ENCODE data around the gene MYBPC3. TPM values are rescaled to one million over a fixed set of nuclear protein-coding genes. Genes with fewer than 3 reads are reported as not detected.

Gene MYBPC3
- total and polyA plus RNA-seq, 2 experiments from 2014 or later = not detected

DNA sequence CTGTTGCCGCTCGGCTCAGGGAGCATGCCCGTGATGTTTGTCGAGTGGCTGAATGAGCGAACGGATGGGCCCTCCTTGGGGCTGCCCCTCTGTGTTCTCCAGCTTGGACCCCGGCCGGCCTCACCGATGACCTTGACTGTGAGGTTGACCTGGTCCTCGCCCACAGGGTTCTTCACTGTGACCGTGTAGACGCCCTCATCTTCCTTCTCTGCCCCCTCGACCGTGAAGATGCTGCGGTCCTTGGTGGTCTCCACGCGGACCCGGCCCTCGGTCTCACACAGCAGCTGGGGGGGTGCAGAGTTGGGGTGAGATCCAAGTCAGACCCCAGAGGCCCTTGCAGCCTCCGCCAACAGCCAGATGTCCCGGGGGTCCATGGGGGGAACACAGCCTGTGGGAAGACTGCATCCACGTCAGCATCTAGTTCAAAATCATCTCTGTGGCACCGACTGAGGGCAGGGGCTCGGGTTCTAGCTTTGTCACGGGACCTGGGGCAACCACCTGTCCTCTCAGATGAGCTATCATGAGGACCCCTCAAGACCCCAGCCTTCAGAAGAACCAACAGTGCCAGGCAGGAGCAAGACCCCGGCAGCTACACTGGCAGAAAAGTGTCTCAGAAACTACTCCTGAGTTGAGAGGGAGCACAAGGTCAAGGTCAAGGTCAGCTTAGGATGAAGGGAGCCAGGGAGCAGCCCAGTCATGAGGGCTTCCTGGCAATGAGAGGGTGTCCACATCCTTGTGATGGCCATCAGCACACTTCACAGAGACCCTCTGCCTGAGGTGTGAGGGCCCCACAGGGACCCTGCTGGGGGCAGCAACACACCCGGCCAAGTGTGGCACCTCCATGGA is 13.9 kb downstream of the MYBPC3 start (continued):
- TF ChIP-seq JUNB (IDR thresholded peaks at IDR 0.05; ENCODE audit: unreplicated experiment) = no peak
- TF ChIP-seq, protein P1, sequence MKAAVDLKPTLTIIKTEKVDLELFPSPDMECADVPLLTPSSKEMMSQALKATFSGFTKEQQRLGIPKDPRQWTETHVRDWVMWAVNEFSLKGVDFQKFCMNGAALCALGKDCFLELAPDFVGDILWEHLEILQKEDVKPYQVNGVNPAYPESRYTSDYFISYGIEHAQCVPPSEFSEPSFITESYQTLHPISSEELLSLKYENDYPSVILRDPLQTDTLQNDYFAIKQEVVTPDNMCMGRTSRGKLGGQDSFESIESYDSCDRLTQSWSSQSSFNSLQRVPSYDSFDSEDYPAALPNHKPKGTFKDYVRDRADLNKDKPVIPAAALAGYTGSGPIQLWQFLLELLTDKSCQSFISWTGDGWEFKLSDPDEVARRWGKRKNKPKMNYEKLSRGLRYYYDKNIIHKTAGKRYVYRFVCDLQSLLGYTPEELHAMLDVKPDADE (IDR thresholded peaks at IDR 0.05) = no peak

GRCh38 chr11:47337229-47337924 is 15.1 kb downstream of the MYBPC3 start:
- Histone ChIP-seq H3F3A (replicated peaks; ENCODE audit: low read depth) (no peaks in the 10 kb centered on the region), H3K27me3 (ENCODE audit: insufficient read depth) (no peaks in the 10 kb centered on the region), H3K4me2 (no peak overlapping the region), H3K4me3 (no peak overlapping the region), H3K79me2 (replicated peaks; ENCODE audit: insufficient read depth) (no peaks in the 10 kb centered on the region), H3K4me1 (ENCODE audit: insufficient read depth) (no peaks in the 10 kb centered on the region), H3K9me2 (ENCODE audit: insufficient read depth) (no peaks in the 10 kb centered on the region), H3K36me3 (ENCODE audit: insufficient read depth) (no peaks in the 10 kb centered on the region), H3K27ac (ENCODE audit: low read depth) (no peak overlapping the region), H2AFZ (no peak overlapping the region), H4K20me1 (replicated peaks; ENCODE audit: insufficient read depth) (no peaks in the 10 kb centered on the region)
- Mint-ChIP-seq H3K27ac (no peak overlapping the region), H3K4me3 (no peak overlapping the region), H3K9me3 (no peaks in the 10 kb centered on the region), H3K36me3 (ENCODE audit: low read depth) (no peaks in the 10 kb centered on the region; the same call in 2 of the 3 replicates), H3K27me3 (ENCODE audit: insufficient read depth, low read depth, poor library complexity) (peaks cover 11% of the 10 kb centered on the region), H3K4me1 (no peaks in the 10 kb centered on the region)
- no peak for TF ChIP-seq REST (IDR thresholded peaks at IDR 0.05; ENCODE audit: unreplicated experiment)
- ATAC-seq (no peak), DNase-seq (ENCODE audit: low spot score) (no peak)

GRCh38 chr11:47336595-47336994 is 15.9 kb downstream of the MYBPC3 start:
- H3K4me3 Mint-ChIP-seq = no peak overlapping the region
- H3K9me3 Mint-ChIP-seq = no peaks in the 10 kb centered on the region
- peaks cover 11% of the 10 kb centered on the region for H3K27me3 Mint-ChIP-seq (ENCODE audit: insufficient read depth, low read depth, poor library complexity)
- Histone ChIP-seq H3K79me2 (replicated peaks; ENCODE audit: insufficient read depth) (no peaks in the 10 kb centered on the region), H3K27me3 (ENCODE audit: insufficient read depth) (no peaks in the 10 kb centered on the region), H3F3A (replicated peaks; ENCODE audit: low read depth) (no peaks in the 10 kb centered on the region), H3K4me3 (no peak overlapping the region), H3K4me2 (no peak overlapping the region), H3K36me3 (ENCODE audit: insufficient read depth) (no peaks in the 10 kb centered on the region), H4K20me1 (replicated peaks; ENCODE audit: insufficient read depth) (no peaks in the 10 kb centered on the region), H3K27ac (ENCODE audit: low read depth) (no peak overlapping the region), H3K4me1 (ENCODE audit: insufficient read depth) (no peaks in the 10 kb centered on the region), H2AFZ (no peak overlapping the region), H3K9me2 (ENCODE audit: insufficient read depth) (no peaks in the 10 kb centered on the region)
- ATAC-seq = no peak
- H3K36me3 Mint-ChIP-seq (ENCODE audit: low read depth) = no peaks in the 10 kb centered on the region; the same call in 2 of the 3 replicates
- no peaks in the 10 kb centered on the region for H3K4me1 Mint-ChIP-seq
- no peak for DNase-seq (ENCODE audit: low spot score)
- no peak overlapping the region for H3K27ac Mint-ChIP-seq
- TF ChIP-seq, protein P1 (IDR thresholded peaks at IDR 0.05) = no peak
- TF ChIP-seq ZNF331 (CRISPR knock-in tag; IDR thresholded peaks at IDR 0.05; ENCODE audit: low read depth) (no peak), EZH2 (IDR thresholded peaks at IDR 0.05; ENCODE audit: low read depth, unreplicated experiment) (no peak), CREB1 (CRISPR knock-in tag; IDR thresholded peaks at IDR 0.05; ENCODE audit: low read depth) (no peak), JUNB (IDR thresholded peaks at IDR 0.05; ENCODE audit: unreplicated experiment) (no peak), NANOG (IDR thresholded peaks at IDR 0.05; ENCODE audit: borderline replicate concordance) (no peak), REST (IDR thresholded peaks at IDR 0.05; ENCODE audit: unreplicated experiment) (no peak), EZH2phosphoT487 (IDR thresholded peaks at IDR 0.05; ENCODE audit: unreplicated experiment) (no peak)

All from GM23338 (cell line).